ENCODE results near the gene CCDC112. TPM values are rescaled to one million over a fixed set of nuclear protein-coding genes. Genes with fewer than 3 reads are reported as not detected.
A peak's percentile ranks its signal among the peaks of the same experiment; 100 is the strongest.
"Not testable (repeated sequence)": the region's sequence is repeated elsewhere in the genome, so short reads cannot be mapped to it uniquely, and the experiment has no call there.

Gene CCDC112
- total RNA-seq, 2 donors from 2014 or later, result 1.4 to 1.7 TPM

DNA sequence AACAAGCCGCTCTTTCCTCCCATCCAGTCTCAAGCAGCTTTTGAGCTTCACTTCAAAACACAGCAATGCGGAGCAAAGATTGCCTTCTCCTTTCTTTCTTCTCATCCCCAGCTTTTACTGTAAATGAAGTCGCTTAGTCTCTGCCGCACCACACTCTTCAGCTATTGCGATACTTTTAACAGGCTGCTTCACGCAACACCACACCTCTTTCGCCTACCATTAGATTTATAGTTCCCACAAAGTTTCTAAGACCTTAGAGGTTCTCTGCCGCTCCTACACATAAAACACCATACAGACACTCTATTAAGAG is 34.5 kb downstream of the CCDC112 start:
- ATAC-seq (replicated peaks), result peak; percentile 13
- Mint-ChIP-seq H3K36me3 (ENCODE audit: low read depth) (peaks cover under 1% of the 10 kb centered on the region), H3K4me1 (peaks cover 25% of the 10 kb centered on the region), H3K27me3 (no peaks in the 10 kb centered on the region), H3K27ac (peak overlapping the region; percentile 86), H3K9me3 (no peaks in the 10 kb centered on the region), H3K4me3 (peak overlapping the region; percentile 93)

DNA sequence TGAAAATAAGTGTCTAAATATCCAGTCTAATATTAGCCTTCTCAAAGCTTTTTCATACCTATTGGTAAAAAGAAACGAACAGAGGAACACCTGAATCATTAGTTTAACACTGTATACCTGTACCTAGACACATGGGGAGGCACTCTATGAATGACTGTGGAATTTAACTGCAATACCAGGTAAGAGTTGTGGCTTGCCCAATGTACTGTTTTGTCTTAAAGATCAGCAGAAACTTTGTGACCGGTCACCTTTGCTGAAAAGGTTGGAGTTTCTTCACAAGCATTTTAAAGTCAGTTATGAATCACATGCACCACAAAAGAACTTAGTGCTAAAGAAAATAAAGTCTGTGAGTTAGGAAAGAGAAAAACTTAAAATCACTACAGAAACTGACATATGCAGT is 36.2 kb downstream of the CCDC112 start:
- H3K4me1 Mint-ChIP-seq, result peaks cover 36% of the 10 kb centered on the region
- H3K27me3 Mint-ChIP-seq, result no peaks in the 10 kb centered on the region
- H3K4me3 Mint-ChIP-seq, result no peak overlapping the region
- H3K9me3 Mint-ChIP-seq, result no peaks in the 10 kb centered on the region
- no peak overlapping the region for H3K27ac Mint-ChIP-seq
- peaks cover 18% of the 10 kb centered on the region for H3K36me3 Mint-ChIP-seq (ENCODE audit: low read depth)
- no peak for ATAC-seq (replicated peaks)

DNA sequence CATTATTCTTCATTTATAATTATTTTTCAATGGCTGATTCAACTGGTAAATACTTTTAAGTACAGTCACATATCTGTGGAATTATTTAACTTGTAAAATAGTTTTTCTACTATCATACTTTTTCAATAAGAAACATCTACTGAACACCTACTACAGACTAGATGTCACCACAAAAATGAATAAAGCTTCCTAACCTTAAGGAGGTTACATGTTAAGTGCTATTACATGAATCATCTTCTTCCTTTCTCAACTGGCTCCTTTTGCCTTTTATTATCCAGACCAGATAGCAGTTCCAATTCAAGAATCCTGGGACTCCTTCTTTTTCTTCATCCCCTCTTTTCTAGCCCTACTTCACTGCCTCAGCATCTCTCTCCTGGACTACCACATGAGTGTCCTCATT is 38.5 kb downstream of the CCDC112 start:
- peaks cover 41% of the 10 kb centered on the region for H3K4me1 Mint-ChIP-seq
- H3K9me3 Mint-ChIP-seq, result no peaks in the 10 kb centered on the region
- peaks cover 22% of the 10 kb centered on the region for H3K36me3 Mint-ChIP-seq (ENCODE audit: low read depth)
- peak overlapping the region; percentile 29 for H3K27ac Mint-ChIP-seq
- no peak overlapping the region for H3K4me3 Mint-ChIP-seq
- H3K27me3 Mint-ChIP-seq, result no peaks in the 10 kb centered on the region
- ATAC-seq (replicated peaks), result no peak

DNA sequence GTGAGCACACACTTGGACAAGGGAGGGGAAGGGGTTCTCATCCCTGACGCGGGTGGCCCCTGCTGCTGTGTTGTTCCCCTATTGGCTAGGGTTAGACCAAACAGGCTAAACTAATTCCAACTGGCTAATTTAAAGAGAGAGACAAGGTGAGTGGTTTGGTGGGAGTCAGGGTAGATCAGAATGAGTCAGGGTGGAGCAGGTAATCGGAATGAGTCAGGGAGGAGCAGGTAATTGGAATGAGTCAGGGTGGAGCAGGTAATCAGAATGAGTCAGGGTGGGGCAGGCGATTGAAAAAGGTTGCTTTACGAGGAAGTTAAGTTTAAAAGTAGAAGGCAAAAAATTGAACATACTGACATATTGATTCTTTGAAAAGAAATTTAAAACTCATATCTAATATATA is 47.1 kb downstream of the CCDC112 start:
- peak; percentile 54 for ATAC-seq (replicated peaks)
- not testable (repeated sequence) for H3K9me3 Mint-ChIP-seq, H3K27me3 Mint-ChIP-seq, H3K4me3 Mint-ChIP-seq, H3K4me1 Mint-ChIP-seq
- H3K27ac Mint-ChIP-seq, result peak overlapping the region; percentile 4
- H3K36me3 Mint-ChIP-seq (ENCODE audit: low read depth), result peaks cover 42% of the 10 kb centered on the region

DNA sequence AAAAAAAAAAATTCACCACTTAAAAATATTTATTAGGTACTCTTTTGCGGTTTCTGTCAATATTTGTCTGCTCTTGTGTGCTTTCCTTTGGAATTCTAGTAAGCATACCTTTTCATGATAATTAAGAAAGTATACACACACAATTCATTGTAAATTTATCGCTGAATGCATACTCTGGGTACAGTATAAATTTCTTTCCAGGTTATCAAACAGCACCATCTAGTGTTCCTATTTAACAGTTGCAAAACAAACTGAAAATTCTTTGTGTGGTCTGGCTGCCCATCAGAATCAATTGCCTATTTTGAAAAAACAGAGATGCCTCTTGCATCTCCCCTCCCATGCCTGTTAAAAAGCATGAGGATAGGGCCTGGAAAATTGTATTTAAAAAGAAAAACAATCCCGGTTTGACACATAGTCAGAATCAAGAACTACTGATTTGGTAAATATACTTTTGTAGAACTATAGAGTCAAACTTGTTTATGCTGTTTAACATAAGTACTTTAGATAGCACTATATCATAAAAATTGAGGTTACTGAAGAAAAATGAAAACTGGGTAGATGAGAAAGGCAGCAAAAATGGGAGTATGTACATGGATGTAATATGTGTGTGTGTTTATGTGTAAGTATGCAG is 50.0 kb downstream of the CCDC112 start:
- Mint-ChIP-seq H3K4me3 (no peak overlapping the region), H3K4me1 (peaks cover 11% of the 10 kb centered on the region), H3K27me3 (no peaks in the 10 kb centered on the region), H3K27ac (no peak overlapping the region), H3K9me3 (no peaks in the 10 kb centered on the region), H3K36me3 (ENCODE audit: low read depth) (peaks cover 44% of the 10 kb centered on the region)
- no peak for ATAC-seq (replicated peaks)

DNA sequence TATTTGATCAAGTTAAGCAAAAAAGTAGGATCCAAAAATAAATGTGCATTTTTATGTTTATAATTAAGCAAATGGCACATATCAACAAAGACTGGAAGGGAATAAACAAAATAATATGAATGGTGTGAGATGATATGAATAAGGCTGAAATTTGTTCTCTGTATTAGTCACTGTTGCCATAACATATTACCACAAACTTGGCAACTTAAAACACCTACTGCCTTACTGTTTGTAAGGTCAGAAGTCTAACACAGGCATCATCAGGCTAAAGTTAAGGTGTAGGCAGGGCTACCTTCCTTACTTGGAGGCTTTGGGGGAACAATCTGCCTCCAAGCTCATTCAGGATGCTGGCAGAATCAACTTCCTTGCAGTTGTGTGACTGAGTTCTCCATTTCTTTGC is 53.0 kb downstream of the CCDC112 start:
- ATAC-seq (replicated peaks), result peak; percentile 91
- peaks cover 50% of the 10 kb centered on the region for H3K36me3 Mint-ChIP-seq (ENCODE audit: low read depth)
- peak overlapping the region; percentile 57 for H3K27ac Mint-ChIP-seq

DNA sequence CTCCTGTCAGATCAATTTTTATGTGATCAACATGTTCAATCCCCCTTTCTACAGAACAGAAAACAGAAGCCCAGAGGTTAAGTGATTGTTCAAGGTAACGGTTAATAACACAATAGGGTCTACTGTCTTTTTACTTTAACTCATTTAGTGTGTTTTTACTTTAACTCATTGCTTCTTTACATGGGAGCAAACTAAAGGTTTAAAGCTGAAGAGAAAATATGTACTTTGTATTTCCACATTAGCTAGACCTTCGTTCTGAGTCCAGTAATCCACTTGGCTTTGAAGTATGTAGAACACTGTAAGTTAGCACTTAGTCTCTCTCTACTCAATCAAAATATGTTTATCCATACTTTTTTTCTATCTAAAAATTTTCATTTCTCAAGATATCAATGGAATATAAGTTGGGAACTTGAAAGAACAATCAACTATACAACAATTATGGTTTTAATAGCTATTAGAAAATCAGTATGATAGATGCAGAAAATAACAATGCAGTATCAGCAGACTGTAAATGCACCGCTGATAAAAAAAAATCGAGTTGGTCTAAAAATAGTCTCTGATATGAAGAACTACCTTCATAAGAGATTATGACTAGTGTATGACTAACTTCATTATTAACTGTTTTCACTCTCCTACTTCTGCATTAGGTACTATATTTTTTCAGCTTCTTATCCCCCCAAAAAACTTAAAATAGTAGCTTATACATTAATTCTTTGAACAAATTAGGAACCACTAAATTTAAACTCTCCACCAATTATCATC is 54.4 kb downstream of the CCDC112 start:
- H3K27me3 Mint-ChIP-seq, result no peaks in the 10 kb centered on the region
- H3K27ac Mint-ChIP-seq, result peak overlapping the region; percentile 73
- H3K4me1 Mint-ChIP-seq, result peaks cover 6% of the 10 kb centered on the region
- no peak for ATAC-seq (replicated peaks)
- H3K4me3 Mint-ChIP-seq, result no peak overlapping the region
- peaks cover 56% of the 10 kb centered on the region for H3K36me3 Mint-ChIP-seq (ENCODE audit: low read depth)
- H3K9me3 Mint-ChIP-seq, result no peaks in the 10 kb centered on the region

More for the DNA sequence above, 53.0 kb downstream of the CCDC112 start:
- H3K9me3 Mint-ChIP-seq, result no peaks in the 10 kb centered on the region
- no peaks in the 10 kb centered on the region for H3K27me3 Mint-ChIP-seq
- H3K4me1 Mint-ChIP-seq, result peaks cover 6% of the 10 kb centered on the region
- H3K4me3 Mint-ChIP-seq, result no peak overlapping the region

DNA sequence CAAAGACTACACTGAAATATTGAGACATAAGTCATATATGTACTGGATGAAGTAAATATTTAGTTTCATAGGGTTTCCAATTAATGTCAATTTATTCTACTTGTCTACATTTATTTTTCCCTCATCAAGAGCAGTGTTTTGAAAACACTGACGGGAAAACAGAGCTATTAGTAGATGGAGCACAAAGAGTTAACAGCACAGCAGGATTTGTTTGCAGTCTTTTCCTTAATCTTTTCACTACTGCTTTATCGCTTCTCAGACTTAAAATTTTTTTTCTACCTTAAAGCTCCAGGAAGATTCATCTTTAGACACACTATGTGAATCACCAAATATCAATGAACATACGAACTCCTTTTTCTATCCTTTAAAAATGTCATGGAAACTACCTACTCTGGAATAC is 59.4 kb downstream of the CCDC112 start:
- Mint-ChIP-seq H3K27ac (no peak overlapping the region), H3K9me3 (no peaks in the 10 kb centered on the region), H3K36me3 (ENCODE audit: low read depth) (peaks cover 97% of the 10 kb centered on the region), H3K4me3 (no peak overlapping the region), H3K27me3 (no peaks in the 10 kb centered on the region), H3K4me1 (no peaks in the 10 kb centered on the region)
- no peak for ATAC-seq (replicated peaks)

DNA sequence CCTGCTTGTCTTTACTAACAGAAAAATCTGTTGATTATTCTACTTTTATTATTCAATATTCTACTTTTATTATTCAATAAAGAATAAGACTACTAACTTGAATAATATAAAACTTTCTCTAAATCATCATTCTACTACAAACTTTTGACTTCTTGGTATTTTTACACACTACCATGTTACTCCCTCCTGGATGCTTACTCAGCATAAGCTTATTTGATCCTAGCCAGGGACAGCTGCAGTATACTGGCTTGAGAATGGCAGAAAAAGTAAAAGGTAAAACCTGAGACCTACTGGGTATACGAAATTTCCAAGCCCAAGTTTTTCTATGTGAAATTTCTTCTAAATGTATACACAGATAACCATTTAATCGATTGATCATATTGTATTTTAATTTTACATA is 59.9 kb downstream of the CCDC112 start:
- Mint-ChIP-seq H3K27me3 (no peaks in the 10 kb centered on the region), H3K4me3 (no peak overlapping the region), H3K9me3 (no peaks in the 10 kb centered on the region), H3K4me1 (no peaks in the 10 kb centered on the region), H3K27ac (no peak overlapping the region), H3K36me3 (ENCODE audit: low read depth) (peaks cover 97% of the 10 kb centered on the region)
- no peak for ATAC-seq (replicated peaks)

DNA sequence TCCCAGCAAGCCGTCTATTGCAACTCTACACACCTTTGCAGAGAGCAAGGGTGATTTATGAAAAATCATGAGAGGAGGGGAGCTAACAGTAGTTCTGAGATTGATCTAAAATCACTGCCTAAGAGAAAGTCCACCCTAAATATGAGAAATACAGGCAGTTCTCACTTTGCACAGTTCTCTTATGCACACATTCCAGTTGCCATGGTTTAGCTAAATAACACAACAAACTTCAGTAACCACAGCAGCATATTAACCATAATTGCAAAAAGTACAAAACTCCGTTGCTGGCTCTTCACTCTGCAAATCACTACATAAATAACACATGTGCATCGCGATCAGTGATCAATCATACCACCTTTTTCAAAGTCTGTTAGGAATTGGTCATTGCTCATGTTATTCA is 64.9 kb downstream of the CCDC112 start:
- no peak overlapping the region for H3K27ac Mint-ChIP-seq
- peaks cover 95% of the 10 kb centered on the region for H3K36me3 Mint-ChIP-seq (ENCODE audit: low read depth)
- no peak for ATAC-seq (replicated peaks)
- no peak overlapping the region for H3K4me3 Mint-ChIP-seq
- no peaks in the 10 kb centered on the region for H3K9me3 Mint-ChIP-seq
- no peaks in the 10 kb centered on the region for H3K27me3 Mint-ChIP-seq
- H3K4me1 Mint-ChIP-seq, result no peaks in the 10 kb centered on the region

DNA sequence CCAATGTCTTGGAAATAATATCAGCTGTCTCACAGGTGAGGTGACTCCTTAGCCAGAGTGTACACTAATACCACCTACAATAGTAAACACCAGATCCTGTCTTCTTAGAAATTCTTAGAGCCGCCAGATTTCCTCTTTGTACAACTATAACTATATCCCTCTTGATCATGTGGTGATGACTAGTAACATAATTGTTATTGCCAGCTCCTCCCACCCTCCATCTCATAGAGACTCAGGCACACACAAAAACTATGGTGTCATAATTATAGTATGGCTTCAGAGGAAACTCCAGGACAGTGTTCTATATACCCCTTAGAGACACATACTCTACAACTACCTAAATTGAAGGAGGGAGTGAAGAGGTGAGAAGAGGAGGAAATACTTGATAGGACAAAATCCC is 66.8 kb downstream of the CCDC112 start:
- H3K27me3 Mint-ChIP-seq, result no peaks in the 10 kb centered on the region
- no peak for ATAC-seq (replicated peaks)
- no peaks in the 10 kb centered on the region for H3K9me3 Mint-ChIP-seq
- H3K4me1 Mint-ChIP-seq, result no peaks in the 10 kb centered on the region
- no peak overlapping the region for H3K27ac Mint-ChIP-seq
- peaks cover 86% of the 10 kb centered on the region for H3K36me3 Mint-ChIP-seq (ENCODE audit: low read depth)
- no peak overlapping the region for H3K4me3 Mint-ChIP-seq

DNA sequence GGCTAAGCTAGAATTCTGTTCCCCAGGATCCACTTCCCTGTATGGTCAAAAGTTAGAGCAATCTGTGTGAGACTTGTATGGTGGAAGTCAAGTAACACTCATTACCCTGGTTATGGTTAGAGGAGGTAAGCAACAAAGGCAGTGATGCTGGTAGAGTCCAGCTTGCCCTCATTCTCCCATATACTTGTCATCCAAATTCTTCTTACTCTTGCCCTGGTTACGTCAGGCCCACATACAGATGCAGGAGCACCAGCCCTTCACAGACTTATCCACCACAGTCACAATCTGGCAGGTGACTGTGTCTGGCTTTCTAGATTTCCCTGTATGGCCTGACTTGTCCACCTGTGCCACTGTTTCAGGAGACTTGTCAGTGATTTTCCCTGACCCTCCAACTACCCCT is 69.2 kb downstream of the CCDC112 start:
- H3K27ac Mint-ChIP-seq, result no peak overlapping the region
- no peaks in the 10 kb centered on the region for H3K9me3 Mint-ChIP-seq
- ATAC-seq (replicated peaks), result no peak
- H3K4me1 Mint-ChIP-seq, result no peaks in the 10 kb centered on the region
- H3K36me3 Mint-ChIP-seq (ENCODE audit: low read depth), result peaks cover 85% of the 10 kb centered on the region
- H3K27me3 Mint-ChIP-seq, result no peaks in the 10 kb centered on the region
- H3K4me3 Mint-ChIP-seq, result no peak overlapping the region

Other genes starting within 250 kb of the CCDC112 start
- under 1 TPM; 0.13 to 0.34 TPM for gene TRIM36, start 126.7 kb downstream of the CCDC112 start, total RNA-seq
- 10 to 100 TPM; 33.7 to 42.9 TPM for gene PGGT1B, start 33.8 kb downstream of the CCDC112 start, total RNA-seq
- 10 to 100 TPM; 14.2 to 33.7 TPM for gene FEM1C, start 248.1 kb upstream of the CCDC112 start, total RNA-seq

Data from activated T-helper 17 cell treated with anti-CD3 and anti-CD28 coated beads, Interleukin-2, amount 50 U/mL, for 72 hours (primary cell).